Measurements from ENCODE around the gene ITGB1. TPM values are rescaled to one million over a fixed set of nuclear protein-coding genes. Genes with fewer than 3 reads are reported as not detected.
"Not testable (repeated sequence)": the region's sequence is repeated elsewhere in the genome, so short reads cannot be mapped to it uniquely, and the experiment has no call there.

The ITGB1 gene
- total RNA-seq, 1 experiment from 2014 or later, result 317 TPM

GRCh38 chr10:32979041-32979440 lies 21.0 kb upstream of the ITGB1 start (continued):
- TF ChIP-seq MLX (CRISPR knock-in tag; IDR thresholded peaks at IDR 0.05), result no peak

DNA sequence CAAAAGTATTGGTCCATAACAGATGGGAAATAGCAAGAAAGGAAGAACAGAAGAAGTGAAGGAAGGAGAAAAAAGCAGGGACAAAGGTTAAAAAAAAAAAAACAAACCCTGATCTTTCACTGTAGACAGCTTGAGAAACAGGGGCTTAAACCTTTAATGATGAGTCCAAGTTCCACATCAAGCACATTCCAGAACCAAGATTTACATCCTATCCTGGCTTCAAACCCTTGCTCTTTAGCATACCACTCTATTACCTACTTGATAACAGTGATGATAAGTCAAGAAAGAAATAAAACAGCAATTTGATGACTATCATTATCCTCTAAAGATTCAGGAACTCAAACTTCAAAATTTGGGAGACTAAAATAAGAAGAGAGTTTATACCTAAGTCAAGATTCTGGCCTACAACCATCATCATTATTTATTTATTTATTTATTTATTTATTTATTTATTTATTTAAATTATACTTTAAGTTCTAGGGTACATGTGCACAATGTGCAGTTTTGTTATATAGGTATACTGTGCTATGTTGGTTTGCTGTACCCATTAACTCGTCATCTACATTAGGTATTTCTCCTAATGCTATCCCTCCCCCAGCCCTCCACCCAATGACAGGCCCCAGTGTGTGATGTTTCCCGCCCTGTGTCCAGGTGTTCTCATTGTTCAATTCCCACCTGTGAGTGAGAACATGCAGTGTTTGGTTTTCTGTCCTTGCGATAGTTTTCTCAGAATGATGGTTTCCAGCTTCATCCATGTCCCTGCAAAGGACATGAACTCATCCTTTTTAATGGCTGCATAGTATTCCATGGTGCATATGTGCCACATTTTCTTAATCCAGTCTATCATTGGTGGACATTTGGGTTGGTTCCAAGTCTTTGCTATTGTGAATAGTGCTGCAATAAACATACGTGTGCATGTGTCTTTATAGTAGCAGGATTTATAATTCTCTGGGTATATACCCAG lies 20.1 kb upstream of the ITGB1 start:
- not testable (repeated sequence) for H3K27me3 Mint-ChIP-seq (ENCODE audit: low read depth); H3K27ac Mint-ChIP-seq; H3K9me3 Mint-ChIP-seq; ATAC-seq; DNase-seq (ENCODE audit: low spot score); H3K36me3 Mint-ChIP-seq; H3K4me3 Mint-ChIP-seq
- H3K4me1 Mint-ChIP-seq, result peaks cover 39% of the 10 kb centered on the region
- POLR2A ChIA-PET, result interaction anchor here (0.7 kb wide), 1 partner anchor 24 kb away, joined by 3 read pairs; no protein-coding TSS in a partner anchor
- CTCF ChIA-PET, result interaction anchor here (1.1 kb wide), 1 partner anchor 14 kb away, joined by 4 read pairs; no protein-coding TSS in a partner anchor

DNA sequence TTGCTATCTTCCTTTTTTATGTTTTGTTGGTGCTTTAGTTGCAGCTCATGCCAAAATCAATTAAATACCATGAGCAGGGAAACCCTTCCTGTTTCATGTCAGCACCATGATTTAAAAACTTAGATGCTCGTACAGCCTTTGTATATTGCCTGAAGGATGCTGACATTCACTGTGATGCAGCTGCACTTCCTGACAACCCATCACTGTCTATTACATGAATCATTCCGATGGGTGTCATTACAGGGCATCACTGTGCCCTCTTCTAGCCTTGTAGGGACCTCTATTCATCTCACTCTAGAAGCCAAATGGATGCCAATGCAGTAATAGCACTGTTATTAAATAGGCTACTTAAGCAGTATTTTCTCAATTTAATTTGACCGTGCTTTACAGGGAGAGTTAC lies 18.3 kb upstream of the ITGB1 start:
- peaks cover 39% of the 10 kb centered on the region for H3K4me1 Mint-ChIP-seq
- H3K27me3 Mint-ChIP-seq (ENCODE audit: low read depth), result no peaks in the 10 kb centered on the region
- no peak for DNase-seq (ENCODE audit: low spot score)
- no peak for TF ChIP-seq ZMAT4 (CRISPR knock-in tag; IDR thresholded peaks at IDR 0.05)
- TF ChIP-seq SP1 (CRISPR knock-in tag; conservative IDR thresholded peaks at IDR 0.05), result no peak
- no peak for TF ChIP-seq GRHL2 (CRISPR knock-in tag; IDR thresholded peaks at IDR 0.05; ENCODE audit: insufficient replicate concordance, severe bottlenecking)
- TF ChIP-seq ZNF317 (CRISPR knock-in tag; IDR thresholded peaks at IDR 0.05; ENCODE audit: borderline replicate concordance, low read depth), result no peak
- TF ChIP-seq ZNF423 (CRISPR knock-in tag; IDR thresholded peaks at IDR 0.05), result no peak
- TF ChIP-seq, protein P1, sequence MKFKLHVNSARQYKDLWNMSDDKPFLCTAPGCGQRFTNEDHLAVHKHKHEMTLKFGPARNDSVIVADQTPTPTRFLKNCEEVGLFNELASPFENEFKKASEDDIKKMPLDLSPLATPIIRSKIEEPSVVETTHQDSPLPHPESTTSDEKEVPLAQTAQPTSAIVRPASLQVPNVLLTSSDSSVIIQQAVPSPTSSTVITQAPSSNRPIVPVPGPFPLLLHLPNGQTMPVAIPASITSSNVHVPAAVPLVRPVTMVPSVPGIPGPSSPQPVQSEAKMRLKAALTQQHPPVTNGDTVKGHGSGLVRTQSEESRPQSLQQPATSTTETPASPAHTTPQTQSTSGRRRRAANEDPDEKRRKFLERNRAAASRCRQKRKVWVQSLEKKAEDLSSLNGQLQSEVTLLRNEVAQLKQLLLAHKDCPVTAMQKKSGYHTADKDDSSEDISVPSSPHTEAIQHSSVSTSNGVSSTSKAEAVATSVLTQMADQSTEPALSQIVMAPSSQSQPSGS (CRISPR knock-in tag; IDR thresholded peaks at IDR 0.05; ENCODE audit: borderline replicate concordance, low read depth), result no peak
- no peak for TF ChIP-seq ZNF396 (CRISPR knock-in tag; IDR thresholded peaks at IDR 0.05; ENCODE audit: borderline replicate concordance)
- TF ChIP-seq FOXP4 (CRISPR knock-in tag; IDR thresholded peaks at IDR 0.05), result no peak
- no peak for TF ChIP-seq ELF4 (CRISPR knock-in tag; IDR thresholded peaks at IDR 0.05; ENCODE audit: low read depth)
- TF ChIP-seq TP53 (CRISPR knock-in tag; IDR thresholded peaks at IDR 0.05), result no peak
- TF ChIP-seq ATF1 (CRISPR knock-in tag; IDR thresholded peaks at IDR 0.05), result no peak
- TF ChIP-seq MXD4 (CRISPR knock-in tag; IDR thresholded peaks at IDR 0.05; ENCODE audit: borderline replicate concordance), result no peak
- no peak for TF ChIP-seq FOXK1 (CRISPR knock-in tag; IDR thresholded peaks at IDR 0.05)
- no peak for TF ChIP-seq ZNF281 (CRISPR knock-in tag; IDR thresholded peaks at IDR 0.05)
- TF ChIP-seq, protein P2, sequence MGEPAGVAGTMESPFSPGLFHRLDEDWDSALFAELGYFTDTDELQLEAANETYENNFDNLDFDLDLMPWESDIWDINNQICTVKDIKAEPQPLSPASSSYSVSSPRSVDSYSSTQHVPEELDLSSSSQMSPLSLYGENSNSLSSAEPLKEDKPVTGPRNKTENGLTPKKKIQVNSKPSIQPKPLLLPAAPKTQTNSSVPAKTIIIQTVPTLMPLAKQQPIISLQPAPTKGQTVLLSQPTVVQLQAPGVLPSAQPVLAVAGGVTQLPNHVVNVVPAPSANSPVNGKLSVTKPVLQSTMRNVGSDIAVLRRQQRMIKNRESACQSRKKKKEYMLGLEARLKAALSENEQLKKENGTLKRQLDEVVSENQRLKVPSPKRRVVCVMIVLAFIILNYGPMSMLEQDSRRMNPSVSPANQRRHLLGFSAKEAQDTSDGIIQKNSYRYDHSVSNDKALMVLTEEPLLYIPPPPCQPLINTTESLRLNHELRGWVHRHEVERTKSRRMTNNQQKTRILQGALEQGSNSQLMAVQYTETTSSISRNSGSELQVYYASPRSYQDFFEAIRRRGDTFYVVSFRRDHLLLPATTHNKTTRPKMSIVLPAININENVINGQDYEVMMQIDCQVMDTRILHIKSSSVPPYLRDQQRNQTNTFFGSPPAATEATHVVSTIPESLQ (CRISPR knock-in tag; IDR thresholded peaks at IDR 0.05), result no peak
- H3K27ac Mint-ChIP-seq, result no peak overlapping the region
- ATAC-seq, result no peak
- no peak overlapping the region for H3K4me3 Mint-ChIP-seq
- H3K9me3 Mint-ChIP-seq, result 0 out of 2 replicates have a peak, but pooled peaks cover 4% of the 10 kb centered on the region
- H3K36me3 Mint-ChIP-seq, result no peaks in the 10 kb centered on the region
- CTCF ChIA-PET, result no interaction called here
- POLR2A ChIA-PET, result interaction anchor here (1.7 kb wide), 1 partner anchor 9 kb away, joined by 3 read pairs; no protein-coding TSS in a partner anchor

All from WTC11 (cell line).